ENCODE data around the gene ABI1. TPM values are rescaled to one million over a fixed set of nuclear protein-coding genes. Genes with fewer than 3 reads are reported as not detected.
A peak's percentile ranks its signal among the peaks of the same experiment; 100 is the strongest.

ABI1 gene
- total RNA-seq, 2 donors from 2014 or later: 40.6 to 42.2 TPM

GRCh38 chr10:26737730-26738129, 123.0 kb downstream of the ABI1 start:
- no peak for TF ChIP-seq CTCF (conservative IDR thresholded peaks at IDR 0.05)
- no peak overlapping the region for H3K27ac Mint-ChIP-seq
- peaks cover 14% of the 10 kb centered on the region for H3K4me1 ChIP-seq (ENCODE audit: control insufficient read depth, insufficient read depth, low read length)
- peaks cover 12% of the 10 kb centered on the region for H3K27me3 ChIP-seq (ENCODE audit: control insufficient read depth, insufficient read depth, low read length, poor library complexity, severe bottlenecking)
- no peak overlapping the region for H3K4me3 Mint-ChIP-seq
- peaks cover 24% of the 10 kb centered on the region for H3K4me1 Mint-ChIP-seq
- H3K9me3 Mint-ChIP-seq: no peaks in the 10 kb centered on the region
- H3K4me3 ChIP-seq (ENCODE audit: low read length): no peak overlapping the region
- H3K27me3 Mint-ChIP-seq (ENCODE audit: insufficient read depth): no peaks in the 10 kb centered on the region
- no peak for DNase-seq
- H3K27ac ChIP-seq (ENCODE audit: low read depth, low read length): no peak overlapping the region
- H3K36me3 Mint-ChIP-seq (ENCODE audit: low read depth): peaks cover 58% of the 10 kb centered on the region
- peaks cover 75% of the 10 kb centered on the region for H3K36me3 ChIP-seq (ENCODE audit: control insufficient read depth, insufficient read depth, low read length)
- WGBS, 2 experiments (ENCODE audit: insufficient coverage in 1 of 2, insufficient read length in 1 of 2): 100% methylated on average over 1 of the region's 1 CpG; no CpG with 5 or more reads in 1 of the 2 experiments
- no peak overlapping the region for H3K9ac ChIP-seq (ENCODE audit: extremely low read depth, low read length, poor library complexity, severe bottlenecking)
- no peaks in the 10 kb centered on the region for H3K9me3 ChIP-seq (ENCODE audit: control insufficient read depth, low read length)

GRCh38 chr10:26735435-26735834, 125.3 kb downstream of the ABI1 start:
- peak; percentile 58 for DNase-seq
- Histone ChIP-seq H3K36me3 (ENCODE audit: control insufficient read depth, insufficient read depth, low read length) (peaks cover 65% of the 10 kb centered on the region), H3K4me3 (ENCODE audit: low read length) (no peak overlapping the region), H3K9ac (ENCODE audit: extremely low read depth, low read length, poor library complexity, severe bottlenecking) (no peak overlapping the region), H3K4me1 (ENCODE audit: control insufficient read depth, insufficient read depth, low read length) (peaks cover 14% of the 10 kb centered on the region), H3K27me3 (ENCODE audit: control insufficient read depth, insufficient read depth, low read length, poor library complexity, severe bottlenecking) (peaks cover 12% of the 10 kb centered on the region), H3K9me3 (ENCODE audit: control insufficient read depth, low read length) (no peaks in the 10 kb centered on the region), H3K27ac (ENCODE audit: low read depth, low read length) (no peak overlapping the region)
- Mint-ChIP-seq H3K9me3 (no peaks in the 10 kb centered on the region), H3K27me3 (ENCODE audit: insufficient read depth) (no peaks in the 10 kb centered on the region), H3K4me3 (no peak overlapping the region), H3K4me1 (peaks cover 24% of the 10 kb centered on the region), H3K36me3 (ENCODE audit: low read depth) (peaks cover 56% of the 10 kb centered on the region), H3K27ac (peak overlapping the region; percentile 10)
- 84 to 100% methylated on average over 1 to 4 of the region's 4 CpGs for WGBS, 2 experiments (ENCODE audit: insufficient coverage in 1 of 2, insufficient read length in 1 of 2)
- no peak for TF ChIP-seq CTCF (conservative IDR thresholded peaks at IDR 0.05)

GRCh38 chr10:26733750-26734568, 126.8 kb downstream of the ABI1 start:
- Histone ChIP-seq H3K27ac (ENCODE audit: low read depth, low read length) (peak overlapping the region; percentile 79), H3K9ac (ENCODE audit: extremely low read depth, low read length, poor library complexity, severe bottlenecking) (no peak overlapping the region), H3K27me3 (ENCODE audit: control insufficient read depth, insufficient read depth, low read length, poor library complexity, severe bottlenecking) (peaks cover 12% of the 10 kb centered on the region), H3K9me3 (ENCODE audit: control insufficient read depth, low read length) (no peaks in the 10 kb centered on the region), H3K36me3 (ENCODE audit: control insufficient read depth, insufficient read depth, low read length) (peaks cover 60% of the 10 kb centered on the region), H3K4me1 (ENCODE audit: control insufficient read depth, insufficient read depth, low read length) (peaks cover 14% of the 10 kb centered on the region), H3K4me3 (ENCODE audit: low read length) (no peak overlapping the region)
- H3K27me3 Mint-ChIP-seq (ENCODE audit: insufficient read depth): no peaks in the 10 kb centered on the region
- H3K4me1 Mint-ChIP-seq: peaks cover 24% of the 10 kb centered on the region
- peaks cover 58% of the 10 kb centered on the region for H3K36me3 Mint-ChIP-seq (ENCODE audit: low read depth)
- WGBS, 2 experiments (ENCODE audit: insufficient coverage in 1 of 2, insufficient read length in 1 of 2): 78 to 87% methylated on average over 14 of the region's 14 CpGs
- no peaks in the 10 kb centered on the region for H3K9me3 Mint-ChIP-seq
- peak overlapping the region; percentile 68 for H3K27ac Mint-ChIP-seq
- no peak for TF ChIP-seq CTCF (conservative IDR thresholded peaks at IDR 0.05)
- DNase-seq: no peak
- no peak overlapping the region for H3K4me3 Mint-ChIP-seq

Measured in endodermal cell (in vitro differentiated cells).